SK-N-SH (cell line): ENCODE measurements around the gene TAF11L10. TPM values are rescaled to one million over a fixed set of nuclear protein-coding genes. Genes with fewer than 3 reads are reported as not detected.
"Not testable (repeated sequence)": the region's sequence is repeated elsewhere in the genome, so short reads cannot be mapped to it uniquely, and the experiment has no call there.

ENCODE experiments used
- CTCF ChIA-PET: fragments of 300-600, 350-600 bp; formaldehyde crosslinking; extraction: SDS; loops from one replicate; lab custom pipeline; 2021; lab: Yijun Ruan, JAX
- POLR2A ChIA-PET: fragments of 350-600 bp; sonication (Branson Sonifier 250); formaldehyde crosslinking; extraction: SDS; loops from one replicate; lab custom pipeline; 2020; ENCODE audit warnings: antibody characterized with exemption, inconsistent platforms; lab: Yijun Ruan, JAX
- DNase-seq: peaks from one replicate; pipeline ENCODE4 v3.0.0; 2012
- H2AFZ ChIP-seq: fragments of 200-600 bp; sonication (generic); 2 replicates; pipeline ENCODE4 v1.8.1; 2016; ENCODE audit warnings: antibody characterized with exemption, mild to moderate bottlenecking, low read depth
- H3F3A ChIP-seq: fragments of 200-600 bp; sonication (generic); replicated peaks from 2 replicates; pipeline ENCODE3; 2016; ENCODE audit warnings: antibody characterized with exemption, mild to moderate bottlenecking; ENCODE audit not compliant: insufficient read depth
- H3K27ac ChIP-seq, 2 experiments: fragments of 200-500 bp in 1 of 2; fragments of 200-600 bp in 1 of 2; sonication (Bioruptor generic) in 1 of 2; sonication (generic), shearing (Covaris generic) in 1 of 2; 2 replicates each; pipeline versions ENCODE4 v1.5.1 to v1.6.1; 2014 to 2016; ENCODE audit warnings: low read depth in 2 of 2, inconsistent platforms in 1 of 2, low read length in 1 of 2, mild to moderate bottlenecking in 1 of 2, mixed read lengths in 1 of 2
- H3K27me3 ChIP-seq: fragments of 200-600 bp; sonication (generic), shearing (Covaris generic); 2 replicates; pipeline ENCODE4 v1.6.1; 2016; ENCODE audit warnings: mixed run types; ENCODE audit not compliant: insufficient read depth
- H3K36me3 ChIP-seq, 2 experiments: fragments of 200-500 bp in 1 of 2; fragments of 200-600 bp in 1 of 2; sonication (Bioruptor generic) in 1 of 2; sonication (generic) in 1 of 2; replicated peaks in 1 of 2; 2 replicates each; pipeline versions ENCODE3 to v1.5.1; 2014 to 2016; ENCODE audit warnings: low read length in 1 of 2, mild to moderate bottlenecking in 1 of 2; ENCODE audit not compliant: insufficient read depth in 2 of 2, control insufficient read depth in 1 of 2
- H3K4me1 ChIP-seq, 2 experiments: fragments of 200-500 bp in 1 of 2; fragments of 200-600 bp in 1 of 2; sonication (Bioruptor generic) in 1 of 2; sonication (generic), shearing (Covaris generic) in 1 of 2; 2 replicates each; pipeline versions ENCODE4 v1.5.1 to v1.6.1; 2014 to 2016; ENCODE audit warnings: low read depth in 1 of 2, low read length in 1 of 2, mixed run types in 1 of 2; ENCODE audit not compliant: insufficient read depth in 2 of 2, control insufficient read depth in 1 of 2
- H3K4me2 ChIP-seq: fragments of 200-600 bp; sonication (generic), shearing (Covaris generic); 2 replicates; pipeline ENCODE4 v1.6.1; 2017; ENCODE audit warnings: mixed run types
- H3K4me3 ChIP-seq, 2 experiments: fragments of 200-500 bp in 1 of 2; fragments of 200-600 bp in 1 of 2; sonication (Bioruptor generic) in 1 of 2; sonication (generic), shearing (Covaris generic) in 1 of 2; 2 replicates each; pipeline versions ENCODE4 v1.5.1 to v1.8.1; 2014 to 2016; ENCODE audit warnings: low read depth in 2 of 2, inconsistent platforms in 1 of 2, low read length in 1 of 2, mild to moderate bottlenecking in 1 of 2, mixed read lengths in 1 of 2, moderate library complexity in 1 of 2
- H3K79me2 ChIP-seq: fragments of 200-600 bp; sonication (generic); 2 replicates; pipeline ENCODE4 v1.8.1; 2017; ENCODE audit warnings: mild to moderate bottlenecking; ENCODE audit not compliant: insufficient read depth
- H3K9ac ChIP-seq: fragments of 200-600 bp; sonication (generic); 2 replicates; pipeline ENCODE4 v1.6.1; 2017; ENCODE audit warnings: mixed run types
- H3K9me2 ChIP-seq: fragments of 200-600 bp; sonication (generic); 2 replicates; pipeline ENCODE4 v1.6.1; 2017; ENCODE audit warnings: mixed run types
- H3K9me3 ChIP-seq: fragments of 200-600 bp; sonication (generic); 2 replicates; pipeline ENCODE4 v1.6.1; 2017; ENCODE audit warnings: mixed run types, mild to moderate bottlenecking, moderate library complexity
- H4K20me1 ChIP-seq: fragments of 200-600 bp; sonication (generic); 2 replicates; pipeline ENCODE4 v1.6.1; 2017; ENCODE audit warnings: mild to moderate bottlenecking, mixed run types; ENCODE audit not compliant: insufficient read depth
- CHD2 ChIP-seq: fragments of 150-350 bp; IDR thresholded peaks from 2 replicates; pipeline ENCODE4 v1.6.1; 2018; ENCODE audit warnings: low read length; ENCODE audit not compliant: partially characterized antibody
- CTCF ChIP-seq: fragments of 200-600 bp; sonication (generic); IDR thresholded peaks from 2 replicates; pipeline ENCODE4 v1.6.1; 2017; ENCODE audit warnings: antibody characterized with exemption, mild to moderate bottlenecking, moderate library complexity
- ELF1 ChIP-seq: IDR thresholded peaks from 2 replicates; pipeline ENCODE4 v1.4.0; 2012
- EZH2phosphoT487 ChIP-seq: fragments of 200-600 bp; sonication (generic); IDR thresholded peaks from 2 replicates; pipeline ENCODE4 v1.6.1; 2017; ENCODE audit warnings: low read depth, mixed run types, mild to moderate bottlenecking, antibody characterized with exemption, moderate library complexity, borderline replicate concordance
- FOXJ3 ChIP-seq: sonication (generic); formaldehyde crosslinking; IDR thresholded peaks from 2 replicates; pipeline ENCODE4 v1.5.1; 2020; ENCODE audit warnings: mild to moderate bottlenecking, missing genetic modification reagents
- FOXM1 ChIP-seq: IDR thresholded peaks from 2 replicates; pipeline ENCODE4 v1.4.0; 2012; ENCODE audit warnings: low read depth, mild to moderate bottlenecking
- GABPA ChIP-seq: IDR thresholded peaks from 2 replicates; pipeline ENCODE4 v1.4.0; 2012; ENCODE audit warnings: low read depth, mild to moderate bottlenecking
- GATA2 ChIP-seq: sonication (generic); formaldehyde crosslinking; IDR thresholded peaks from 2 replicates; pipeline ENCODE4 v1.5.0; 2020; ENCODE audit warnings: mild to moderate bottlenecking, missing genetic modification reagents
- JUND ChIP-seq: IDR thresholded peaks from 2 replicates; pipeline ENCODE4 v1.4.0; 2012
- MAX ChIP-seq: IDR thresholded peaks from 2 replicates; pipeline ENCODE4 v1.4.0; 2012; ENCODE audit warnings: low read depth
- MEF2A ChIP-seq: IDR thresholded peaks from 2 replicates; pipeline ENCODE4 v1.4.0; 2012; ENCODE audit warnings: low read depth, borderline replicate concordance
- MXI1 ChIP-seq: IDR thresholded peaks from 2 replicates; pipeline ENCODE4 v1.6.1; 2012; ENCODE audit warnings: mild to moderate bottlenecking, low read depth, low read length, improper control_type of control experiment
- NRF1 ChIP-seq: IDR thresholded peaks from 2 replicates; pipeline ENCODE4 v1.6.1; 2012; ENCODE audit warnings: low read depth, mild to moderate bottlenecking, low read length
- POLR2AphosphoS5 ChIP-seq: IDR thresholded peaks from 2 replicates; pipeline ENCODE4 v1.6.1; 2012; ENCODE audit warnings: low read depth, low read length
- RFX5 ChIP-seq: IDR thresholded peaks from 2 replicates; pipeline ENCODE4 v1.6.1; 2012; ENCODE audit warnings: mild to moderate bottlenecking, improper control_type of control experiment, low read length
- TCF12 ChIP-seq: IDR thresholded peaks from 2 replicates; pipeline ENCODE4 v1.4.0; 2012
- TEAD4 ChIP-seq: IDR thresholded peaks from 2 replicates; pipeline ENCODE4 v1.4.0; 2012; ENCODE audit warnings: mild to moderate bottlenecking, borderline replicate concordance; ENCODE audit not compliant: insufficient read depth
- USF1 ChIP-seq: IDR thresholded peaks from 2 replicates; pipeline ENCODE4 v1.4.0; 2012; ENCODE audit warnings: low read depth, borderline replicate concordance
- YY1 ChIP-seq: IDR thresholded peaks from 2 replicates; pipeline ENCODE4 v1.4.0; 2012; ENCODE audit warnings: low read depth, mild to moderate bottlenecking
- WGBS: methylation state at CpG from one replicate; pipeline ENCODE4 v1.1.6; 2017; ENCODE audit warnings: low lambda C conversion rate; 5-methylcytosine and 5-hydroxymethylcytosine counted together
- polyA plus RNA-seq, 3 experiments: library from polyadenylated mRNA; depleted of rRNA; stranded (reverse); fragments of >200 nt; gene quantifications; 2 replicates each; pipeline ENCODE4 v1.2.3, GENCODE V29; 2012

TAF11L10 gene
- polyA plus RNA-seq, 1 of the 3 experiments (the other 2 are of a cell fraction): not detected

- Histone ChIP-seq H3F3A (no peaks in the 10 kb centered on the region), H3K9ac (no peak overlapping the region), H3K27me3 (no peaks in the 10 kb centered on the region), H4K20me1 (no peaks in the 10 kb centered on the region), H2AFZ (no peak overlapping the region), H3K4me3 (no peak overlapping the region), H3K79me2 (no peaks in the 10 kb centered on the region), H3K27ac (no peak overlapping the region), H3K36me3 (no peaks in the 10 kb centered on the region), H3K4me1 (no peaks in the 10 kb centered on the region), H3K4me2 (no peak overlapping the region), H3K9me2 (no peaks in the 10 kb centered on the region), H3K9me3 (no peaks in the 10 kb centered on the region)
- TF ChIP-seq GABPA (no peak), RFX5 (no peak), POLR2AphosphoS5 (no peak), CTCF (no peak), TEAD4 (no peak), EZH2phosphoT487 (no peak), FOXJ3 (no peak), TCF12 (no peak), YY1 (no peak), ELF1 (no peak), CHD2 (no peak), USF1 (no peak), FOXM1 (no peak), MEF2A (no peak), MAX (no peak), MXI1 (no peak), GATA2 (no peak), JUND (no peak), NRF1 (no peak)
- DNase-seq: no peak
- ChIA-PET POLR2A (no interaction called here), CTCF (interaction anchor here (0.6 kb wide), 1 partner anchor 205 kb away, joined by 3 read pairs; no protein-coding TSS in a partner anchor)
- WGBS: 10% methylated on average over 7 of the region's 17 CpGs
Measured at GRCh38 chr5:17614872-17615605, 17.4 kb upstream of the TAF11L10 start.

- H4K20me1 ChIP-seq, H3K27me3 ChIP-seq, H3K36me3 ChIP-seq, DNase-seq, H3F3A ChIP-seq, H3K27ac ChIP-seq, H3K9me2 ChIP-seq, H3K9ac ChIP-seq, H3K79me2 ChIP-seq, POLR2A ChIA-PET, CTCF ChIA-PET, H3K4me2 ChIP-seq, H2AFZ ChIP-seq, H3K4me1 ChIP-seq, H3K4me3 ChIP-seq, H3K9me3 ChIP-seq: not testable (repeated sequence)
- 25% methylated on average over 2 of the region's 2 CpGs for WGBS
Measured at GRCh38 chr5:17610092-17610491, 12.5 kb upstream of the TAF11L10 start, which contains the start of gene TAF11L12. Gene TAF11L12 (plus strand): TSS chr5:17610392.

GRCh38 chr5:17607461-17607860, 9.8 kb upstream of the TAF11L10 start:
- H3K79me2 ChIP-seq, H3K4me2 ChIP-seq, H3K27me3 ChIP-seq, H3K9me2 ChIP-seq, POLR2A ChIA-PET, DNase-seq, H3K9me3 ChIP-seq, H3K36me3 ChIP-seq, H3K9ac ChIP-seq, H3F3A ChIP-seq, H3K4me1 ChIP-seq, H2AFZ ChIP-seq, H4K20me1 ChIP-seq, H3K4me3 ChIP-seq, H3K27ac ChIP-seq: not testable (repeated sequence)
- WGBS: 29% methylated on average over 4 of the region's 4 CpGs
- CTCF ChIA-PET: interaction anchor here (1.8 kb wide), 1 partner anchor 391 kb away, joined by 4 read pairs; no protein-coding TSS in a partner anchor
